Measurements from ENCODE around the gene SYNC. TPM values are rescaled to one million over a fixed set of nuclear protein-coding genes. Genes with fewer than 3 reads are reported as not detected.
A peak's percentile ranks its signal among the peaks of the same experiment; 100 is the strongest.

SYNC gene
- polyA plus RNA-seq, 1 experiment, result 65.1 TPM

DNA sequence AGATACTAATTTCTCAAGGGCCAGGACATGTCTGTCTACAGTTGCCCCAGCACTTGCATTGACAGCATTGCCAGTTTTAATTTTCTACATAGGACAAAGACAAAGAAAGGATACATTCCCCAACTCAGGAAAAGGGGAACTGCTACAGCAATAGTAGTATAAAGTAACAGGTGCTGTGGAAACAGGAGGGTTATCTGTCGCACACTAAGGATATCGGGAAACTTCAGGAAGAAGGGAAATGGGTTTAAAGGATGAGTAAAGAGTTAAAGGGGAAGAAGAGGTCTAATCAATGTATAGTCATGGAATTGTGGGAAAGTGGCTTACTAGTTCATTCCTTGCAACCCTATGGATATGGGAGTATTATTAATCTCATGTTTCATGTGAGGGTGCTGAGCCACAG, 16.2 kb downstream of the SYNC start:
- H3K27me3 ChIP-seq (ENCODE audit: control insufficient read depth, insufficient read depth, low read length), result no peaks in the 10 kb centered on the region
- H3K9me3 ChIP-seq (ENCODE audit: control insufficient read depth, insufficient read depth, low read length), result no peaks in the 10 kb centered on the region
- TF ChIP-seq, protein P1, sequence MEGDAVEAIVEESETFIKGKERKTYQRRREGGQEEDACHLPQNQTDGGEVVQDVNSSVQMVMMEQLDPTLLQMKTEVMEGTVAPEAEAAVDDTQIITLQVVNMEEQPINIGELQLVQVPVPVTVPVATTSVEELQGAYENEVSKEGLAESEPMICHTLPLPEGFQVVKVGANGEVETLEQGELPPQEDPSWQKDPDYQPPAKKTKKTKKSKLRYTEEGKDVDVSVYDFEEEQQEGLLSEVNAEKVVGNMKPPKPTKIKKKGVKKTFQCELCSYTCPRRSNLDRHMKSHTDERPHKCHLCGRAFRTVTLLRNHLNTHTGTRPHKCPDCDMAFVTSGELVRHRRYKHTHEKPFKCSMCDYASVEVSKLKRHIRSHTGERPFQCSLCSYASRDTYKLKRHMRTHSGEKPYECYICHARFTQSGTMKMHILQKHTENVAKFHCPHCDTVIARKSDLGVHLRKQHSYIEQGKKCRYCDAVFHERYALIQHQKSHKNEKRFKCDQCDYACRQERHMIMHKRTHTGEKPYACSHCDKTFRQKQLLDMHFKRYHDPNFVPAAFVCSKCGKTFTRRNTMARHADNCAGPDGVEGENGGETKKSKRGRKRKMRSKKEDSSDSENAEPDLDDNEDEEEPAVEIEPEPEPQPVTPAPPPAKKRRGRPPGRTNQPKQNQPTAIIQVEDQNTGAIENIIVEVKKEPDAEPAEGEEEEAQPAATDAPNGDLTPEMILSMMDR (IDR thresholded peaks at IDR 0.05; ENCODE audit: low read depth, low read length), result no peak
- no peak overlapping the region for H3K4me3 ChIP-seq (ENCODE audit: low read depth, low read length)
- ChIA-PET CTCF (no interaction called here), POLR2A (interaction anchor here (5.6 kb wide), 1 partner anchor 17 kb away, joined by 40 read pairs; the partner anchor contains the start of gene SYNC)
- DNase-seq (ENCODE audit: low read depth, low spot score), result no peak
- H3K27ac ChIP-seq (ENCODE audit: low read depth, low read length), result no peak overlapping the region

DNA sequence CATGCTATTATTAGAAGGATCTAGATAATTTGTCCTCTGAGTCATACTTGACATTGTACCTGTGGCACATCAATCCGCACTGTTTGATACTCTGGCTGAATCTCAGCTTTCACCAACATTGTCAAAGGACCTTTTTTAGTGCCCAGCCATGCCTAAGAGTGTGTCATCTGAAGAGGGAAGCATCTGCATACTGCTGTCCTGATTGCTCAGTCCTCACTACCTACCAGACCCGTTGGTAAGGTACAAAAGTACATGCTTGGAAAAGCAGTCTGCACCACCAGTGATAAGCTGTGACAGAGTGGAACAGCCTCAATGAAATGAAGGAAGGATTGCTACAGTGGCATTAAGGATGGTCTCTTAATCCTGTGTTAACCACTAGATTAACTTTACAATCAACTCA, 17.1 kb downstream of the SYNC start:
- TF ChIP-seq, protein P1 (IDR thresholded peaks at IDR 0.05; ENCODE audit: low read depth, low read length), result no peak
- no peaks in the 10 kb centered on the region for H3K9me3 ChIP-seq (ENCODE audit: control insufficient read depth, insufficient read depth, low read length)
- no peak overlapping the region for H3K4me3 ChIP-seq (ENCODE audit: low read depth, low read length)
- H3K27ac ChIP-seq (ENCODE audit: low read depth, low read length), result no peak overlapping the region
- ChIA-PET POLR2A (interaction anchor here (1.9 kb wide), 1 partner anchor 16 kb away, joined by 5 read pairs; no protein-coding TSS in a partner anchor), CTCF (interaction anchor here (0.5 to 2.4 kb wide), 2 partner anchors 14 to 87 kb away, joined by 3 to 7 read pairs; no protein-coding TSS in a partner anchor)
- H3K27me3 ChIP-seq (ENCODE audit: control insufficient read depth, insufficient read depth, low read length), result no peaks in the 10 kb centered on the region
- no peak for DNase-seq (ENCODE audit: low read depth, low spot score)

DNA sequence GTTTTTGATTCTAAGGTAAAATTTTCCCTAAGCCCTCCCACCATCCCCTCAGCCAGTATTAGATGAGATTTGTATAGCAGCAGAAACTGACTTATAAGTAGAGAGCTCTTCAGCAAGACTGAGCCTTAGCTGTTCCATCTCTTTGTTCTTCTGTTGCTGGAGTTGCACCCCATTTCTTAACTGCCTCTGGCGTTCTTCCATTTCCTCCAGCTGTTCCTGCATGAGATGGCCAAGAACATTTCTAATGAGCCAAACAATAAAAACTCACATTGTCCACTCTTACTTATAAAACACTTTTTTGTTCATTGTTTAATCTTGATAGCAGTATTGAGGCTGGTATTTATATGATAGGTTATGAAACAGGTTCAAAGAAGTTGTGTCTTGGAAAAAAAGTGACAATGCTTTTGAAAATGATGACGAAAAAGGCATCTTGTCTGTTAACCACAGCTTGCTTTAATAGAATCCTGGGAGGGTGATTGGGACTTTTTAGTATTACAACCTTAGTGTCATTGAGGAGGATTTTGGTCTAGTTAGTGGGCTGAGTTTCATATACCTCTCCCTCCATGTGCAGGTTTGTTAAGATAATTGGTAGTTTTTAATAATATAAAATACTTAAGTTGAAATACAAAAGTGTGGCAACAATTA, 18.3 kb downstream of the SYNC start:
- H3K9me3 ChIP-seq (ENCODE audit: control insufficient read depth, insufficient read depth, low read length), result no peaks in the 10 kb centered on the region
- ChIA-PET CTCF (interaction anchor here (2.4 kb wide), 1 partner anchor 89 kb away, joined by 7 read pairs; no protein-coding TSS in a partner anchor), POLR2A (interaction anchor here (1.0 to 1.9 kb wide), 3 partner anchors 17 to 33 kb away, joined by 3 to 5 read pairs (median 5); partner anchors contain the start of genes RBBP4 and SYNC)
- peak overlapping the region; percentile 70 for H3K27ac ChIP-seq (ENCODE audit: low read depth, low read length)
- peak; percentile 55 for DNase-seq (ENCODE audit: low read depth, low spot score)
- H3K4me3 ChIP-seq (ENCODE audit: low read depth, low read length), result no peak overlapping the region
- H3K27me3 ChIP-seq (ENCODE audit: control insufficient read depth, insufficient read depth, low read length), result no peaks in the 10 kb centered on the region
- TF ChIP-seq, protein P1 (IDR thresholded peaks at IDR 0.05; ENCODE audit: low read depth, low read length), result no peak

DNA sequence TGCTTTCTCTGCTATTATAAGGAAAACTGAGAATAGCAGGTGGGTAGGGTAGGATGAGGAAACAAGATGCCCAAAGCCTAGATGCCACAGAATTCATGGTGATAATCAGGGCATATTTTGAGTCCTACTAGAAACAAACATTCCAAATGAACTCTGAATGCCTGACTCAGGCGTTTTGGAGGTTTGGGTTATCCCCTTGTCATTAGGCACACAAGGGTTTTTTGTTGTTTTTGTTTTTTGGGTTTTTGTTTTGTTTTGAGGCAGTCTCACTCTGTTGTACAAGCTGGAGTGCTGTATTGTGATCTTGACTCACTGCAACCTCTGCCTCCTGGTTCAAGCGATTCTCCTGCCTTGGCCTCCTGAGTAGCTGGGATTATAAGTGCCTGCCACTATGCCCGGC, 19.2 kb downstream of the SYNC start:
- H3K27ac ChIP-seq (ENCODE audit: low read depth, low read length), result no peak overlapping the region
- ChIA-PET POLR2A (interaction anchor here (1.9 kb wide), 1 partner anchor 18 kb away, joined by 5 read pairs; no protein-coding TSS in a partner anchor), CTCF (interaction anchor here (2.4 kb wide), 1 partner anchor 90 kb away, joined by 7 read pairs; no protein-coding TSS in a partner anchor)

DNA sequence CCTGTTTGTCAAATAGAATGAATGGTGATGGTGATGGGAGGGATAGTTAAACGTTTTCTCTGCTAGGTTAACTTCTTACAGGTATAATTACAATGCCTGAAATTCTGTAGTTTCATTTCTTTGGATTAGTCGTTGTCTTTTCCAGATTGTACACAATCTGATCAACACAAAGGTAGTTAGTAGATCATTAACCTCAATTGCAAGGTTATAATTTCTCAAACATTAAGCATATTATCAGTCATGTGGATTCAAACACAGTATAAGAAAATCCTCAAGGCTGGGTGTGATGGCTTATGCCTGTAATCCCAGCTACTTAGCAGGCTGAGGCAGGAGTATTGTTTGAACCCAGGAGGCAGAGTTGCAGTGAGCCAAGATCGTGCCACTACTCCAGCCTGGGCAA, 20.6 kb downstream of the SYNC start:
- POLR2A ChIA-PET, result no interaction called here
- TF ChIP-seq, protein P1 (IDR thresholded peaks at IDR 0.05; ENCODE audit: low read depth, low read length), result no peak
- Histone ChIP-seq H3K9me3 (ENCODE audit: control insufficient read depth, insufficient read depth, low read length) (no peaks in the 10 kb centered on the region), H3K4me3 (ENCODE audit: low read depth, low read length) (no peak overlapping the region), H3K27ac (ENCODE audit: low read depth, low read length) (no peak overlapping the region), H3K27me3 (ENCODE audit: control insufficient read depth, insufficient read depth, low read length) (no peaks in the 10 kb centered on the region)
- no peak for DNase-seq (ENCODE audit: low read depth, low spot score)
- CTCF ChIA-PET, result no interaction called here

More for the DNA sequence above, 19.2 kb downstream of the SYNC start:
- Histone ChIP-seq H3K4me3 (ENCODE audit: low read depth, low read length) (no peak overlapping the region), H3K27me3 (ENCODE audit: control insufficient read depth, insufficient read depth, low read length) (no peaks in the 10 kb centered on the region), H3K9me3 (ENCODE audit: control insufficient read depth, insufficient read depth, low read length) (no peaks in the 10 kb centered on the region)
- TF ChIP-seq, protein P1 (IDR thresholded peaks at IDR 0.05; ENCODE audit: low read depth, low read length), result no peak
- no peak for DNase-seq (ENCODE audit: low read depth, low spot score)
